Esophagus squamous epithelium (tissue), 4 donors: ENCODE measurements around the gene CNTNAP5.

ENCODE experiments used
- CTCF ChIP-seq, 6 experiments: fragments of 450-650 bp in 4 of 6; fragments of 200-600 bp in 2 of 6; sonication (generic) in 2 of 6; IDR thresholded peaks; one replicate each; pipeline ENCODE4 v1.5.1; 2016 to 2019; ENCODE audit warnings: antibody characterized with exemption in 6 of 6, mild to moderate bottlenecking in 4 of 6, moderate library complexity in 4 of 6
- POLR2A ChIP-seq, 4 donors: fragments of 450-650 bp; IDR thresholded peaks; one replicate each; pipeline ENCODE4 v1.6.1; 2017; ENCODE audit warnings: antibody characterized with exemption in 4 of 4, mild to moderate bottlenecking in 4 of 4, moderate library complexity in 3 of 4

DNA sequence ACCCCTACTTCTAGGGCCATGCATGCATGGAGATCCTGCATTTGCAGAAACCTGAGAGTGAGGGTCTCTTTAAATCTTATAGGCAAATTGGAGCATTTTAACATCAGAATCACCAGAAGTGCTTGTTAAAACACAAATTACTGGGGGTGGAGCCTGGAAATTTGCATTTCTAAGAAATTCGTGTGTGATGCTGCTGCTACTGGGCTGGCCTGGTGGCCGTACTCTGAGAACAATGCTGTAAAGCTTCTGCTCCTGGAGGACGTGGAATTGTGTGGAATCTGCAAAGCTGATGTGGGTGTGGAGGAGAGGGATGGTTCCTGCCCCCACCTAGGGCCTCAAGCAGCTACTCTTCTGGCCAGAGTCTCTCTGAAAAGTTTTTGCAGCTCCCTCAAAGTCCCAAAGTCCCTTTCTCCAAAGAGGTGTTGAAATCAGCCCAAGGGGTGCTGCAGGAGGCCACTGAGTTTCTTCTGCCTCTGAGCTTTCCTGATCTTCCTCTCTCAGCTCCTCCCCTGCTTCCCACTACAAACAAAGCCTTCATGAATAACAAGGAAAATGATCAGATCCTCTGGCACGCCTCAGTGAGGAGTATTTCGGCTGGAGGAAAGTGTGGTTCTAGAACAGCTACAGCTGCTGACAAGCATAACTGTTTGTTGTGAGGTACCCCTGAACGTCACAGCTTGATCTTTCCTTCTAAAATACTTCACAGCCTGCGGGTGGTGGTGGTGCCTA is 508.3 kb downstream of the CNTNAP5 start:
- TF ChIP-seq CTCF (IDR thresholded peaks at IDR 0.05): no peak
- TF ChIP-seq POLR2A (IDR thresholded peaks at IDR 0.05): no peak
